GM21367 (cell line): ENCODE data around the gene SPTSSB.

Experiments used
- ATAC-seq: cut with Tn5 transposase; IDR thresholded peaks from one replicate; pipeline ENCODE4 v1.9.1; 2021; ENCODE audit not compliant: unreplicated experiment

Gene SPTSSB

GRCh38 chr3:161339517-161340500 is 31.5 kb downstream of the SPTSSB start:
- ATAC-seq = no peak

- no peak for ATAC-seq
Observed at GRCh38 chr3:161337311-161337710, 34.0 kb downstream of the SPTSSB start.

GRCh38 chr3:161336661-161337060 is 34.7 kb downstream of the SPTSSB start:
- ATAC-seq = no peak

GRCh38 chr3:161333696-161334095 is 37.6 kb downstream of the SPTSSB start:
- no peak for ATAC-seq

GRCh38 chr3:161332792-161333191 is 38.5 kb downstream of the SPTSSB start:
- ATAC-seq = no peak

- ATAC-seq = no peak
Observed at GRCh38 chr3:161325059-161325458, 46.3 kb downstream of the SPTSSB start.

- ATAC-seq = no peak
Observed at GRCh38 chr3:161323926-161324621, 47.2 kb downstream of the SPTSSB start.

- ATAC-seq = no peak
Observed at GRCh38 chr3:161322781-161323568, 48.3 kb downstream of the SPTSSB start.

- no peak for ATAC-seq
Observed at GRCh38 chr3:161320837-161321236, 50.5 kb downstream of the SPTSSB start.

- no peak for ATAC-seq
Observed at GRCh38 chr3:161319867-161320266, 51.5 kb downstream of the SPTSSB start.

- ATAC-seq = no peak
Observed at GRCh38 chr3:161317077-161317476, 54.2 kb downstream of the SPTSSB start.

GRCh38 chr3:161316006-161316689 is 55.2 kb downstream of the SPTSSB start:
- no peak for ATAC-seq

- ATAC-seq = peak; percentile 45
Observed at GRCh38 chr3:161314836-161315395, 56.4 kb downstream of the SPTSSB start.

- peak; percentile 84 for ATAC-seq
Observed at GRCh38 chr3:161310649-161311423, 60.5 kb downstream of the SPTSSB start.

GRCh38 chr3:161305095-161305991 is 66.0 kb downstream of the SPTSSB start:
- ATAC-seq = no peak

GRCh38 chr3:161296814-161297213 is 74.5 kb downstream of the SPTSSB start:
- ATAC-seq = no peak

- ATAC-seq = no peak
Observed at GRCh38 chr3:161295325-161295724, 76.0 kb downstream of the SPTSSB start.
